Measurements from ENCODE around the gene MROH7.

DNA sequence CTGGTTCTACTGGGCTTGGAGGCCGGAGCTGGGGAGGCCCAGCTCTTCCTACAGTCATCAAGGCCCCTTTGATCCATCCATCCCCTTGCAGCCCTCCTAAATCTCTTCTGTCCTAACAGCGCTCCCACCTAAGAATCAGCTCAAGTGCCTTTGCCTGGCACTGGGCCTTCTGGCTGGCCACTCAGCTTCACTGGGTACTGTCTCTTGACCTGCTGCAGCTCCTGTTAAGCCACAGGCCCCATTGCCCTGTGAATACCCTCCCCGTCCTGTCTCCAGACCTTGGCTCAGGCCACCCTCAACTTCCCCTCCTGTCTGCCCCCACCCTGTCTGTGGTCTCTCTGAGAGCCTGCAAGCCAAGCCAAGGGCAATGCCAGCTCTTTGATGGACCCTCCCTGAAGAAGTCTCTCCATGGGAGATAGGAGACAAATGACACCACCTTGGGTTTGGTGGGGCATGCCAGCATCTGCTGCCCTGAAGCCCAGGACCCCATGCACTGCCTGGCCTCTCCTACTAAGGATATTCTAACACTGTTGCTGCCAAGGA lies 45.6 kb upstream of the MROH7 start:
- TF ChIP-seq, protein P1, sequence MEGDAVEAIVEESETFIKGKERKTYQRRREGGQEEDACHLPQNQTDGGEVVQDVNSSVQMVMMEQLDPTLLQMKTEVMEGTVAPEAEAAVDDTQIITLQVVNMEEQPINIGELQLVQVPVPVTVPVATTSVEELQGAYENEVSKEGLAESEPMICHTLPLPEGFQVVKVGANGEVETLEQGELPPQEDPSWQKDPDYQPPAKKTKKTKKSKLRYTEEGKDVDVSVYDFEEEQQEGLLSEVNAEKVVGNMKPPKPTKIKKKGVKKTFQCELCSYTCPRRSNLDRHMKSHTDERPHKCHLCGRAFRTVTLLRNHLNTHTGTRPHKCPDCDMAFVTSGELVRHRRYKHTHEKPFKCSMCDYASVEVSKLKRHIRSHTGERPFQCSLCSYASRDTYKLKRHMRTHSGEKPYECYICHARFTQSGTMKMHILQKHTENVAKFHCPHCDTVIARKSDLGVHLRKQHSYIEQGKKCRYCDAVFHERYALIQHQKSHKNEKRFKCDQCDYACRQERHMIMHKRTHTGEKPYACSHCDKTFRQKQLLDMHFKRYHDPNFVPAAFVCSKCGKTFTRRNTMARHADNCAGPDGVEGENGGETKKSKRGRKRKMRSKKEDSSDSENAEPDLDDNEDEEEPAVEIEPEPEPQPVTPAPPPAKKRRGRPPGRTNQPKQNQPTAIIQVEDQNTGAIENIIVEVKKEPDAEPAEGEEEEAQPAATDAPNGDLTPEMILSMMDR (IDR thresholded peaks at IDR 0.05 in 4 of 5, conservative IDR thresholded peaks at IDR 0.05 in 1 of 5), result no peak
- no peak for TF ChIP-seq POLR2A (IDR thresholded peaks at IDR 0.05)

Data from gastrocnemius medialis (tissue), 4 donors.